ENCODE measurements around the gene RMP24.
A peak's percentile ranks its signal among the peaks of the same experiment; 100 is the strongest.
"Not testable (repeated sequence)": the region's sequence is repeated elsewhere in the genome, so short reads cannot be mapped to it uniquely, and the experiment has no call there.

RMP24 gene

DNA sequence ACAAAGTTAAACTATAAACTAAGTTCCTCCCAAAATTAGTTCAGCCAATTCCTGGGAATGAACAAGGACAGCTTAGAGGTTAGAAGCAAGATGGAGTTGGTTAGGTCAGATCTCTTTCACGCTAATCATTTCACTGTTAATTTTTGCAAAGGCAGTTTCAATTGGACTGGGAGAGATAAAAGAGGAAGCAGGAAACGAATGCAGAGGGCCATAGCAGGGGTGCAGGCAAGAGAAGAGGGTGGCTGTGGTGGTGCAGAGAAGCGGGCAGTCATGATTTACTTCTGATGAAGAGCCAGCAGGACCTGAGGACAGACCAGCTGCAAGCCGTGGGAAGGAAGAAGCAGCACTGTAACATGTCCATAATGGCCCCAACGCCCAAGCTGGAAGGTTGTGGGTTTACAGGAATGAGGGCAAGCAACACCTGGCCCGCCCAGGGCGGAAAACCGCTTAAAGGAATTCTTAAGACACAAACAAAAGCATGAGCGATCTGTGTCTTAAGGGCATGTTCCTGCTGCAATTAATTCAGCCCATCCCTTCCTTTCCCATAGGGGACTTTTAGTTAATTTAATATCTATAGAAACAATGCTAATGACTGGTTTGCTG is 4.1 kb upstream of the RMP24 start:
- DNase-seq, result no peak

DNA sequence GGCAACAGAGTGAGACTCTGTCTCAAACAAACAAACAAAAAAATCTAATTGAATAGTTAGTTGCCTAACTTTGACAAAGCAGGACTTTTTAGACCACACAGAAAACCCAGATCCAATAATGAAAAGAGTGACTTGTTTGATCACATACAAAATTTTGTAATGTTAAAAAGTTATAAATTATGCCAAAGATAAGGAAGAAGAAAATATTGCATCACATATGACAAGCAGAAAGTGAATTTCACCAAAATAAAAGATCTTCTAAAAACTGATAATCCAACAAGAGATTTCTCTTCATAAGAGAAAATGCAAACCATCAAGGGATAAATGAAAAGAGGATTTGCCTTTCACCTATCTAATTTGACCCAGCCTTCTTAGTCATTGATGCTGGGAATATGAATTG is 2.8 kb upstream of the RMP24 start:
- DNase-seq, result no peak

DNA sequence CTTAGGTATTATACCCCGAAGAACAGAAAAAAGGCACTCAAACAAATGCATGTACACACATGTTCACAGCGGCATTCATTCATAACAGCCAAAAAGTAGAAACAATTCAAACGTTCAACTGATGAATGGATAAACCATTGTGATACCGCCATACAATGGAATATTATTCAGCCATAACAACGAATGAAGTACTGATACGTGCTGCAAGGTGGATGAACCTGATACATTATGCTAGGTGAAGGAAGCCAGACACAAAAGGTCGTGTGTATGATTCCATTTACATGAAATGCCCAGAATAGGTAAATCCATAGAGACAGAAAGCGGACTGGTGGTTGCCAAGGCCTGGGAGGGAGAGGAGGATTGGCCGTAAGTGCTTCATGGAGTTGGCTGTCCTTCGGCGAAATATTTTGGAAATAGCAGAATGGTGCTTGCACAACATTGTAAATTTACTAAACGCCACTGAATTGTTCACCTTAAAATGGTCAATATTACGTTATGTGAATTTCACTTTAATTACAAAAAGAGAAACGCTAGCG is 750 bp upstream of the RMP24 start:
- peak; percentile 15 for DNase-seq

DNA sequence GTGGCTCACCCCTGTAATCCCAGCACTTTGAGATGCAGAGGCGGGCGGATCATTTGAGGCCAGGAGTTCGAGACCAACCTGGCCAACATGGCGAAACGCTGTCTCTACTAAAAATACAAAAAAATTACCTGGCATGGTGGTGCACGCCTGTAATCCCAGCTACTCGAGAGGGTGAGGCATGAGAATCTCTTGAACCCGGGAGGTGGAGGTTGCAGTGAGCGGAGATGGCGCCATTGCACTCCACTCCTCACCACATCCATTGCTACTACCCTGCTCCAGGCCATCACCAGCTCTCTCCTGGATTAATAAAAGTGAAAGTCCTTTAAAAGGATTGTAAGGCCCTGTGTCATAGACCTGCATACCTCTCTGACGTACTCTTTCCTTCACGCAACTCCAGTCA is 1.2 kb downstream of the RMP24 start:
- DNase-seq, result no peak

DNA sequence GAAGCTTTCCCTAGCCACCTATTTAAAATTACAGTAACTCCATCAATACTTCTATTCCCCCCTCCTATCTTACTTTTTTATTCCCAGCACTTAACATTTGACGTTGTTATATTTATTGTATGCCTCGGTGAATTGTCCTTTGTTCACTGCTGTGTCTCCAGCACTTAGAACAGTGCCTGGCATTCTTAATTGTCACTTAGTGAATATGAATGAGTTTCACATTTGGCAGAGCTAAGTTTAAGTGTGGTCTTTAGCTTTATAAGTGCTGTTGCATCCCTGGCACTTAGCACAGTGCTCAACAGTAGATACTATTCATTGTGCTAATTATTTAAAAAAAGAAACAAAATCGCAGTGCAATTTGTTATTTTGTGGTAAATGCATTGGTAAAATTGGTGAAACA is 1.7 kb downstream of the RMP24 start:
- no peak for DNase-seq

DNA sequence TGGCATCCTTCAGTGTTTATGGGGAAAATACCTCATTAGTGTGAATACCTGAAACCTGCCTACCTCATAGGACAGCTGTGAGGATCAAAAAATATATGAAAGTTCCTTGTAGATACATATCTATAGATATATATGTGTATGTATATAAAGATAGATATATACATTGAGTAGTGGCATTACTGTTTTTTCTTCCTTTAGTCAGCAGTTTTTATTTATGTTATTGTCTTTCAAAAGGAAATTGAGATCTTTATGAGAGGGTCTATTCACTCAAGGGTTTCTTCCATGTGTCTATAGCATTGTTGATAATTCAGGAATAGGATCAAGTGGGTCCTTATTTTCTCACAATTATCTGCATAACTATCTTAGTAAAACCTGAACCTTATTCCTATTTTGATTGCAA is 6.6 kb downstream of the RMP24 start:
- DNase-seq, result no peak

DNA sequence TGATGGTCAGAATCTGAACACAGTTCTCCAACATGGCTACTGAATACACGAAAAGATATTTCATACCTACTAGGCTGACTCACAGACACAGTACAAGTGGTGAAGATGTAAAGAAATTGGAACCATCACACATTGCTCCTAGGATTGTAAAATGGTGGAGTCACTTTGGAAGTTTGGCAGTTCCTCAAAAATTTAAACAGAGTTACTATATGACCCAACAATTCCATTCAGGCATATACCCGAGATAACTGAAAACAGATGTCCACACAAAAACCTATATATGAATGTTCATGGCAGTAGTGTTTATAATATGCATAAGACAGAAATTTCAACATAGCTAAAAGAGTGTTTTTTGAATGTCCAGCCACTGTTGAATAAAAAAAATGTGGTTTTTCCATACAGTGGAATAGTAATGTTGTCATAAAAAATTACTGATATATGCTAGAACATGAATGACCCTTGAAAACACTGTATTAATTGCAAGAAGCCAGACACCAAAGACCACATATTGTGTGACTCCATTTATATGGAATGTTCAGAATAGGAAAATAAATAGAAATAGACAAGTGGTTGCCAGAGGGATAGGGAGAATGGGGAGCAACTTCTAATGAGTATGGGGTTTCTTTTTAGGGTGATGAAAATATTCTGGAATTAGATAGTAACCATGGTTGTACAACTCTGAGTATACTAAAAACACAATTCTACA is 10.1 kb downstream of the RMP24 start:
- DNase-seq, result no peak

DNA sequence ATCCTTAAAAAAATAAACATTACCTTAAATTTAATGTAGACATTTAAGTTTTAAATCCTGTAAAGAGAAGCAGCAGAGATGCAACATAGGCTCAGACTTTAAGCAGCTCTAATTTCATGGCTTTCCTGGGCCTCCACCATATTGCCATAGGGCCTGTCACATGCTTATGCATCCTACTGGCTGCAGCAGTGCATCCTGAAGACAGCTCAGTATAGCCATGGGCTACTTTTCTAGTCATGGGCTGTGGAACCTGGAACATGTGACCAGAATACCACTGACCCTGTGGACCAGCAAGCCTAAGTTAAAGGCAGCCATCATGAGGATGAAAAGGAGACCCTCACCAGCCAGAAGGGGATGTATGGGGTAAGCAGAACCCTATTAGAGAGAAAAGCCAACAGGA is 10.7 kb downstream of the RMP24 start:
- DNase-seq, result no peak

DNA sequence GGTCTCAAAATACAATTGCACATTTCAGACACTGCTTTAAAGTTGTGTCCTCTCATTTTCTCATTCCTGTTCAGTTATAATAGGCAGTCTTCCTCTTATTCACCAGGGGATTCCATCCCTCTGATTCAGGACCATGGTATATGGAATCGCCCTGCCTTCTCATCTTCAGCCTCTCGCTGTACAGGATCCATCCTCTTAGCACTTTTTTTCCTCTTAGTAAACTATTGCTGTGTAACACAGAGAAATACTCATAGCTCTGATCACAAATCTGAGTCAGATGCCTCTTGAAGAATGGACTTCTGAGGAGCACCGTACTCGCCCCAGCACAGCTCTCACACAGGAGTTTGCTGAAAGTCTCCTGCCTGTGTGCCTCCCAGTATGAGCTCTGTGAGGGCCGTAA is 11.3 kb downstream of the RMP24 start:
- no peak for DNase-seq

DNA sequence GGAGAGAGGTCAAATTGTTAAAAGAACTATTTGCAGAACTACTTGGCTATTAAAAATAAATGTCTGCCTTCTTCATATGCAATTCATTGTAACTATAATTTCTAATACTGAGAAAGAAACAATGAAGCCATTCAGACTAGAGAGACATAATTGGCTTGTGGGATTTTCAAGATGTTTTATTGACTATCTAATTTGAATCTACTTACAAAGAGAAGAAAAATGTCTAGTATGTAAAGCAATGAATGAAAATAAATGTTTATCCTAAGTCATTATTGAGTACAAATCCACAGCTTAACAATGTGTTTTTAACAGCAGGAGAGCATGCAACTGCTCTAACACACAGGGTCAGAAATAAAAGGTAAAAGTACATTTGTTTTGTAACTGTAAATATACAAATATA is 19.2 kb downstream of the RMP24 start:
- no peak for DNase-seq

DNA sequence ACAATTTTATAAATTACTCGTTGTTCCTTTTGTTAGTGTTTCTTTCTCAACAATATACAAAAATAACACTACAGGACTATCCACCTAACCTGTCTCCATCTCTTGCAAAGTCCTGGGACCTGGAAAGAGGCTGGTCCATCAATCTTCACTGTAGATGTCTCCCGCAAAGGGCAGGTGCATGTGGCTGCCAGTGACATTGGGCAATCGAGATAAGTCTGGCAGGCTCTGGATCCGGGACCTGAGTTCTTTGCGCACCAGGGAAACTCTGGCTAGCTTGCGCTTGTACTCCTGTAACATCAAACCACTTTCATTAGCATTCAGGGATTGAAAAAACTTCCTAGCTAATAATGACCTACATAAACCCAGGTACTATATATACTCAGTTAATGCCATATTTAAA is 20.5 kb downstream of the RMP24 start:
- DNase-seq, result no peak

DNA sequence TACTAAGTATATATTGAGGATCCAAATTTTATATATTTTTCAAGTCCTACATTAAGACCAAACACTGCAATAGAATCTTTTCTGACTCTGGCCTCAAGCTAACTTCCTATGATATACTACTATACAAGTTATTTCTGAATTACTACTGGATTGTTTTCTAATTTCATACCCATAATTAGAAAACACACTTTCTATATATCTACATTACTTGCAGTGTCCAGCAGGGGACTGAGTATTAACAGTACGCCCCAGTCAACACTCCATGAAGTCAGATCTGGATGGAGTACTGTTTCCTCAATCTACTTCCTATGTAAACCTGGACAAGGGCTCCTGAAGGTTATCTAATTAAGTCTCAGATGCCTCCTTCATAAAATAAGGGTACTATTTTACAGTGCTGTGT is 26.5 kb downstream of the RMP24 start:
- DNase-seq, result peak; percentile 1

DNA sequence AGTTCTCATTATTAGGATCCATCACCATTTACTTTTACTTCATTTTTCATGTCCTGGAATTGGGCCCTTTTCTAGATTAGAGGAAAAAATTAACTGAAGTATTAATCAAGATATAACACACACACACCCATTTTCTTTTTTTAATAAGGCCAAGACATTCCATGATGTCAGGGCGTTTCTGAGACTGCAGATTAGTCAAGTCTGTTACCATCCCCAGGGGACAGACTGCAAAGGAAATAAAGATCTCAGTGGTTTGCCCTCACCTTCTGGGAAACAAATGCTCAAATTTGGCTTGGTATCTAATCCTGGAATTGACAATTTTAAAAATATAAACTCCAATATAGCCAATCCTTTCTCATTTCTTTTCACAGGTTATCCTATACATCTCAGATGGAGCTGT is 27.4 kb downstream of the RMP24 start:
- no peak for DNase-seq

DNA sequence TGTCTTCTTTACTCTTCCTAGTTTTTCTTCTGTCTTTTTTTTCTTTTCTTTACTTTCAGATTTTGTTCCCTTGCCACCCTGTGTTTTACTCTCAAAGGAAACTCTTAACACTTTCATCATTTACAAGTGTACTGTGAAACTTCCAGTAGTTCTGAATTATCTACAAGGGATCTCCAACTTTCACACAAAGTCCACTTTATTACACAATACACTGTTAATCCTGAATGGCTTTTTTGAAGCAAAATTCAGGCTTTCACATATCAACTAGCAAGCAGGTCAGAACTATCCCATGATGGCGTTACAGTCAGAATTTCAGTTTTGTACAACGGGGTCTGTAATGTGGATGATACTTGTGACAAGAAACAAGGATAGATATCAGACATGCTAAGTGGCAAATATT is 34.5 kb downstream of the RMP24 start:
- DNase-seq, result no peak

DNA sequence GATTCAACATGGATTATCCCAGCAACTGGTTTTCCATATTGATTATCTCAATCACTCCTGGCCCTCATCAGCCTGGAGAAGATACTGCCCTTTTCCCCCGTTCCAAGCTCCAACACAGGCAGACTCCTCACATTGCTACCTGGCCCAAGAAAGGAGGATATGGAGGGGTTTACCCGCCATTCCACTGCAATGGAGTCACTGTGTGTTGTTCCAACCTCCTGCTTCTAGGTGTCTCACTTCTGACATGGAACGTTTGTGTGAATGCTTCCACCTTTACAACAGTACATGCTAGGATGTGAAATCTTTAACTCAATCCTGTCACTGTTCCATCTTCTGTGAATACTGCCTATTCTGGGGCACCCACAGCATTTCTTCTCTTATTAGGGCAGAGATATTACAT is 36.7 kb downstream of the RMP24 start:
- DNase-seq, result no peak

DNA sequence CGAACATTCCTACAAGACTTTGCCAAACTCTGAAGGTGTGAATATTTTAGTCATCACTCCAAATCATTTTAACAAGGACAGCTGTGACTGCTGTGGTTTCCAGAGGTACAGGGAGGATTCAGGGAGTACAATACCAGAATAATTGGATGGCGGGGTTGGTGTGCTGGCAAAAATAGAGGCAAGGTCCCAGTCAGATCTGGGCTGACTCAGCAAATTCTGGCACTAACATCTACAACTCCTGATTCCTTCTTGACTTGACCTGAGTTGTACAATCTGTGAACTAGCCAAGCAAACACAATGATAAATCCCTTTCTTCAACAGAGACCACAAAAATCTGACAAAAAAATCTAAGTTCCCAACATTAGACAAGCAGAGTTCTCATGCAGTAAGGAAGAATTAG is 40.4 kb downstream of the RMP24 start:
- DNase-seq, result no peak

DNA sequence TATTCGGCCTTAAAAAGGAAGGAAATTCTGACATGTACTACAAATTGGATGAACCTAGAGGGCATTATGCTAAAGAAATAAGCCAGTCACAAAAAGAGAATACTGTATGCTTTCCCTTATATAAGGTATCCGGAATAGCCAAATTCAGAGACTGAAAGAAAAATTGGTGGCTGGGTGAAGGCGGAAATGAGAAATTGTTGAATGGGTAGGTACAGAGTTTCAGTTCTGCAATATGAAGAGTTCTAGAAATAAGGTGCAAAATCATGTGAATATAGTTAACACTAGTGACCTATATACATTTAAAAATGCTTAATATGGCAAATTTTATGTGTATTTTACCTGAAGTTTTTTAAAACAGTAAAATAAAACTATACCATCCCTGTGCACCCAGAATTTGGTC is 43.1 kb downstream of the RMP24 start:
- DNase-seq, result no peak

DNA sequence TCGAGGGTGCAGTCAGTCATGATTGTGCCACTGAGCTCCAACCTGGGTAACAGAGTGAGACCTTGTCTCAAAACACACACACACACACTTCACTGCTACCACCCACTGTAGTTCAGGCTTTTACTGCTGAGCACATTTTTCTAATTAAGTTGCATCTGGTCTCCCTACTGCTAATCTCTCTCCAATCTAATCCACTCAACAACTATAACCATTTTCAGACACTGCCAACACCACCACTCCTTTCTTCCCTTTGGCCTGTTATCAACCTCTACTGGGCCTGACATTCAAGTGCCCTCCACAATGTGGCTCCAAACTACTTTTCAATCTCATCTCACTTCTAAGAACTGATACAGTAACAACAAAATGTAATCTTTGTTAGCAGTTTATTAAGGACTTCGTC is 44.8 kb downstream of the RMP24 start:
- DNase-seq, result no peak

DNA sequence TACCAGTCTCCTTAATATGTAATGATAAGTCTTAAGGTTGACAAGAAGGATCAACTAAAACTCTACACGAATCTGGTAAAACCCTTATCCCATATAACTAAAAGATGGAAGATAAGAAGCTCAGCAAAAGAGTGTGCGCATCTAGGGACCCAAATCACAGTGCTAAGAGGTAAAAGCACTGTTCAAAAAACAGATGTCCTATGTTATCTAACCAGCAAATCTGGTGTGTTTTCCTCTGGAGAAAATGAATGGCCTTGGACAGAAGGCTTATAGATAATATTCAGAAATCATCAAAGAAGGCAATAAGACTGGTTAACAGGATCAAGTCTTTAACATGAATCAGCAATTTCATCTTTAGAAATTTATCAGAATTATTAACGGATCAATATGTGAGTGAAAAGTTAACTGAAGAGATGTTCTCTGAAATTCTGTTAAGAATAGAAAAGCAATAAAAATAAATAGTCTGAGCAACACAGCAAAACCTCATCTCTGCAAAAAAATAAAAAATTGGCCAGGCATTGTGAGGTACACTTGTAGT is 47.8 kb downstream of the RMP24 start:
- no peak for DNase-seq

DNA sequence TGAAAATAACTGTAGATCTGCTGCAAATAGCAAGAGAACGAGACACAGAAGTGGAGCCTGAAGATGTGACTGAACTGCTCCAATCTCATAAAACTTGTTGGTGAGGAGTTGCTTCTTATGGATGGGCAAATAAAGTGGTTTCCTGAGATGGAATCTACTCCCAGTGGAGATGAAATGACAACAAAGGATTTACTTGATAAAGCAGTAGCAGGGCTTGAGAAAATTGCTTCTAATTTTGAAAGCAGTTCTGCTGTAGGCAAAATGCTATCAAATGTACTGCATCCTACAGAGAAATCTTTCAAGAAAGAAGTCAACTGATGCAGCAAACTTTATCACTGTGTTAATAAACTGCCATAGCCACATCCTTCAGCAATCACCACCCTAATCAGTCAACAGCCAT is 50.9 kb downstream of the RMP24 start:
- no peak for DNase-seq

DNA sequence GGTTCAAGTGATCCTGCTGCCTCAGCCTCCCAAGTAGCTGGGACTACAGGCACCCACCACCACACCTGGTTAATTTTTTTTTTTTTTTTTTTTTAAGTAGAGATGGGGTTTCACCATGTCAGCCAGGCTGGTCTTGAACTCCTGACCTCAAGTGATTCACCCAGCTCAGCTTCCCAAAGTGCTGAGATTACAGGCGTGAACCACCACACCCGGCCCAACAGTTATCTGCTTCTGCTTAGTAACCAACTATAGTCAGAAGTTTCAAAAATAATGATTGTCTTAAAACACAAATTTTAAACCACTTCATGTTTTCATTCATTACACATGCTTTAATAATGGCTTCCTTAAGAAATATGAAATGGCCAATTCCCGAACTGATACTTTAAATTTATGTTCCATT is 51.8 kb downstream of the RMP24 start:
- DNase-seq, result not testable (repeated sequence)

DNA sequence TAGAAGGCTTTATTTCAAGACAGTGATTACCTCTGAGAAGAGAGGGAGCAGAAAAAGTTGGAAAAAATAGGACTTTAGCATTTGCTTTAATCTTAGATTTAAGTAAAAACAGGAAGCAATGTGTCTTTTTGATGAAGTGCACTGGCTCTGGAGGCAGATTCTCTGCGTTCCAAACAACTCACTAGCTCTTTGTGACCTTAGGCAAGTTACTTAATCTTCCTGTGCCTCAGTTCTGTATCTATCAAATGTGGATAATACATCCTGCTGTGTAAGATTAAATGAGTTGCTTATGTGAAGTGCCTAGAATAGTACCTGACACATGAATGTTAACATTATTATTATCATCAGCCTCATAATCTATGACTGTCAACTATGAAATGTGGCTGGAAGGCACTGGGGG is 52.5 kb downstream of the RMP24 start:
- DNase-seq, result no peak

DNA sequence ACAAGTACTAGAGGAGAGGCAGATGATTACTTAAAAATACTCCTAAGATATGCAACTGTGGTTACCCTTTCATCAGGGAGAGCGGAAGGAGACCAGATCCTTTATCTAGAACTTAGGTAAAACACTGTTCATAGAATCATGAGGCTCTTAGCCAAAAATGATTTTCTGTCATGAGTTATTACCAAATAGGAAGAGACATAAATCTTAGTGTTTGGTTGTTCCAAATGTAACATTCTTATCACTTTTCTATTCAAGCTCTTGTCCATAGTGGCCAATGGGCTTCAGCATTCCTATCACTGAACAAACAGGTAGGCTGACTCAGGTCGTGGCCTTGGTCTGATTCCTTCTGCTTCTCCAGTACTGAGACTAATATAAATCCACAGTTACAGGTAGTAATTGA is 56.4 kb downstream of the RMP24 start:
- no peak for DNase-seq
